ENCODE data around the gene CCDC192. TPM values are rescaled to one million over a fixed set of nuclear protein-coding genes. Genes with fewer than 3 reads are reported as not detected.

The CCDC192 gene
- total RNA-seq, 4 donors from 2014 or later: 0.94 to 2.6 (median 0.94) TPM; not detected in 1

GRCh38 chr5:127686424-127686823, 16.8 kb upstream of the CCDC192 start:
- peak overlapping the region in 2 of 4 donors; percentile 24 to 37 for H3K27ac ChIP-seq
- no peak for ATAC-seq

DNA sequence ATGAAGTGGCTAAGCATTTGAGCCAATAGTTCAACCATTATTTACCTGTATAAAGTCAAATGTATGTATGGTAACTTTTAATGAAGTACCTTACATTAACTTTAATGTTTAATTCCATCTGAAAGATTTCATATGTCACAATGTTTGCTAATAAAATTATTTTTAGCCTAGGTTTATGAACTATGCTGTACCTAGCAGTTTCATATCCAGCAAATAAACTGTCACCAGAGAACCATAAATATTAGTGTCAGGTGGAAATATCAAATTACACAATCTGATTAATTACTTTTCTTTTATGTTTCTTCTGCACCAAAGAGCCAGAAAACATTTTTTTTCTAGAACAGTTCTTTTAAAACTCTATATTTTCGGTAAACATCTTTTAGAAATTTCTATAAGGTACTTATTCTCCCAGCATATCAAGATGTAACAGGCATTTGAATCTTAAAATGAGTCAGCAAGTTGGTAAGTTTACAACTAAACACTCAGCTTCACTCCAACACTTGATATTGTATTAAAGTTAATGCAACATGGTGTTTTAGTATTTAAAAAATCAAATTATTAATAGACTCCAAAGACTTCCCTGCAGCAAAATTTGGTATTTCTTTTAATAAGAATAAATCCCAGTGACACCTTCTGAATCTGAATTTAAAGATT, 8.5 kb upstream of the CCDC192 start:
- no peak for ATAC-seq
- Histone ChIP-seq H3K4me3 (no peak overlapping the region), H3K4me1 (no peaks in the 10 kb centered on the region), H3K36me3 (no peaks in the 10 kb centered on the region), H3K27me3 (no peaks in the 10 kb centered on the region), H3K27ac (no peak overlapping the region), H3K9me3 (no peaks in the 10 kb centered on the region)
- 76 to 77% methylated on average over 1 of the region's 1 CpG for WGBS, 2 donors (ENCODE audit: low coverage in 1 of 2)
- no peak for TF ChIP-seq CTCF (IDR thresholded peaks at IDR 0.05)
- TF ChIP-seq POLR2AphosphoS5 (IDR thresholded peaks at IDR 0.05): no peak
- TF ChIP-seq EP300 (IDR thresholded peaks at IDR 0.05): no peak
- no peak for TF ChIP-seq POLR2A (IDR thresholded peaks at IDR 0.05)

More at GRCh38 chr5:127686424-127686823, 16.8 kb upstream of the CCDC192 start:
- TF ChIP-seq POLR2AphosphoS5 (IDR thresholded peaks at IDR 0.05) (no peak), EP300 (IDR thresholded peaks at IDR 0.05) (no peak), CTCF (IDR thresholded peaks at IDR 0.05) (no peak), POLR2A (IDR thresholded peaks at IDR 0.05) (no peak)
- Histone ChIP-seq H3K4me1 (peaks cover 4 to 27% (median 10%) of the 10 kb centered on the region in 3 donors), H3K27me3 (no peaks in the 10 kb centered on the region), H3K4me3 (no peak overlapping the region), H3K9me3 (no peaks in the 10 kb centered on the region), H3K36me3 (no peaks in the 10 kb centered on the region)

DNA sequence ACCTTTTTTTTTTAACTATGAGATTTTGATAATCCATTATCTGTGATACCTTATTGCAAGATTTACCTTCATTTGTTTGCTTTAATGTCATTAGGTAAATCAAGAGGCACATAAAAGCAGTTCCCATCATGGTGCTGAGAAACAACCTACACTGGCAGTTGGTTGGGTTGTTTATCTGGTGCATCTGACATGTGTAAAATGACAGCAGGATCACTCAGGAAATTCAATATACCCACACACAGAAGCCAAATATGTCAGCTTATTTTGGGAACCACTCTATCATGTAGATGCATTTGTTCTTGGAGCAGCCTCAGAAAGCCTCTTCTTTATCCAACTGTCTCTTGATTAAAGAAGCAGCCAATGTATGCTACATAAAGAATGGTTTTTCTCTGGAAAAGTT, 7.8 kb upstream of the CCDC192 start:
- Histone ChIP-seq H3K27ac (no peak overlapping the region), H3K36me3 (no peaks in the 10 kb centered on the region), H3K4me1 (no peaks in the 10 kb centered on the region), H3K27me3 (no peaks in the 10 kb centered on the region), H3K9me3 (no peaks in the 10 kb centered on the region), H3K4me3 (no peak overlapping the region)
- TF ChIP-seq EP300 (IDR thresholded peaks at IDR 0.05) (no peak), CTCF (IDR thresholded peaks at IDR 0.05) (no peak)
- no peak for ATAC-seq

DNA sequence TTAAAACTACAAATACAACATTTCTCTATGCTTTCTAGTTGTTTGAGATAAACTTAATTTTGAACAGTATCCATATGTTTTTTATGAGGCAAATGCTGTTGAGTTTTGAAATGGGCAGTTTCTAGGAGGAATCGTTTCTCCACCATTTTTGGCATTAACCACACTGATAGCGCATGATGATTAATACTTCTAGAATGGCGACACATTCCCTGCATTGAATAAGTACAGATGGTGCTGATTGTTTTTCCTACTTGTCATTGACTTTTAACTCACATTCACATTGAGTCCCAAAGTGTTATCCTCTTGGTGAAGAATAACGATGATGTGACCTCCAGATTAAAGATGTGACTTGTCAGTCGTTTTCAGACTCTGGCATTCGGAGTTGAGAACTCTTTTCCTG, 6.5 kb upstream of the CCDC192 start:
- WGBS, 2 donors (ENCODE audit: low coverage in 1 of 2): 64 to 72% methylated on average over 6 of the region's 6 CpGs
- Histone ChIP-seq H3K36me3 (no peaks in the 10 kb centered on the region), H3K27ac (no peak overlapping the region), H3K27me3 (no peaks in the 10 kb centered on the region), H3K9me3 (no peaks in the 10 kb centered on the region), H3K4me3 (no peak overlapping the region), H3K4me1 (no peaks in the 10 kb centered on the region)
- no peak for ATAC-seq
- no peak for TF ChIP-seq CTCF (IDR thresholded peaks at IDR 0.05)
- no peak for TF ChIP-seq POLR2A (IDR thresholded peaks at IDR 0.05)
- no peak for TF ChIP-seq EP300 (IDR thresholded peaks at IDR 0.05)
- no peak for TF ChIP-seq POLR2AphosphoS5 (IDR thresholded peaks at IDR 0.05)

GRCh38 chr5:127697894-127698600, 5.1 kb upstream of the CCDC192 start:
- no peaks in the 10 kb centered on the region for H3K9me3 ChIP-seq
- TF ChIP-seq POLR2AphosphoS5 (IDR thresholded peaks at IDR 0.05) (no peak), CTCF (IDR thresholded peaks at IDR 0.05) (no peak)
- H3K4me1 ChIP-seq: peaks cover 0 to 6% (median under 1%) of the 10 kb centered on the region in 3 donors
- H3K4me3 ChIP-seq: no peak overlapping the region
- ATAC-seq: no peak
- H3K36me3 ChIP-seq: no peaks in the 10 kb centered on the region
- H3K27me3 ChIP-seq: no peaks in the 10 kb centered on the region
- no peak overlapping the region for H3K27ac ChIP-seq
- 14 to 64% methylated on average over 1 to 2 of the region's 2 CpGs for WGBS, 2 donors (ENCODE audit: low coverage in 1 of 2)
